ENCODE results near the gene FOXI2. TPM values are rescaled to one million over a fixed set of nuclear protein-coding genes. Genes with fewer than 3 reads are reported as not detected.

FOXI2 gene
- total and polyA plus RNA-seq, 7 experiments from 2014 or later: 0.24 TPM; not detected in 6

- DNase-seq: no peak
- POLR2A ChIA-PET: no interaction called here
- no peak overlapping the region for H3K4me3 Mint-ChIP-seq
Measured at GRCh38 chr10:127699311-127699710, 37.7 kb upstream of the FOXI2 start.

GRCh38 chr10:127702271-127702670 is 34.7 kb upstream of the FOXI2 start:
- no peaks in the 10 kb centered on the region for H3K36me3 ChIP-seq (ENCODE audit: control insufficient read depth in 2 of 3, insufficient read depth in 3 of 3, low read length in 3 of 3)
- H3K4me1 ChIP-seq (ENCODE audit: control insufficient read depth in 2 of 2, insufficient read depth in 2 of 2, low read length in 2 of 2): no peaks in the 10 kb centered on the region
- Mint-ChIP-seq H3K27me3 (peaks cover 0 to 36% (median 20%) of the 10 kb centered on the region in 5 donors), H3K4me1 (no peaks in the 10 kb centered on the region), H3K36me3 (no peaks in the 10 kb centered on the region), H3K27ac (no peak overlapping the region), H3K9me3 (peaks cover 0 to 11% (median 0%) of the 10 kb centered on the region in 11 donors), H3K4me3 (no peak overlapping the region)
- ChIA-PET POLR2A (no interaction called here), CTCF (no interaction called here)
- H3K27me3 ChIP-seq (ENCODE audit: control insufficient read depth in 2 of 2, insufficient read depth in 2 of 2, low read length in 2 of 2): no peaks in the 10 kb centered on the region
- no peak for ATAC-seq
- intact Hi-C loops (cut with micrococcal nuclease): no loop called here
- H3K4me3 ChIP-seq (ENCODE audit: low read length): no peak overlapping the region
- H3K27ac ChIP-seq (ENCODE audit: low read depth, low read length): no peak overlapping the region
- DNase-seq: no peak
- no peaks in the 10 kb centered on the region for H3K9me3 ChIP-seq (ENCODE audit: control insufficient read depth in 2 of 3, low read length in 3 of 3)

More at GRCh38 chr10:127699311-127699710, 37.7 kb upstream of the FOXI2 start:
- no peak overlapping the region for H3K4me3 ChIP-seq (ENCODE audit: low read length)
- intact Hi-C loops (cut with micrococcal nuclease): no loop called here
- Mint-ChIP-seq H3K9me3 (peaks cover 0 to 11% (median 0%) of the 10 kb centered on the region in 11 donors), H3K27me3 (peaks cover under 1 to 31% (median 17%) of the 10 kb centered on the region in 5 donors), H3K27ac (no peak overlapping the region), H3K36me3 (no peaks in the 10 kb centered on the region), H3K4me1 (no peaks in the 10 kb centered on the region)
- H3K9me3 ChIP-seq (ENCODE audit: control insufficient read depth in 2 of 3, low read length in 3 of 3): no peaks in the 10 kb centered on the region
- CTCF ChIA-PET: no interaction called here
- no peak overlapping the region for H3K27ac ChIP-seq (ENCODE audit: low read depth, low read length)
- H3K36me3 ChIP-seq (ENCODE audit: control insufficient read depth in 2 of 3, insufficient read depth in 3 of 3, low read length in 3 of 3): no peaks in the 10 kb centered on the region
- H3K27me3 ChIP-seq (ENCODE audit: control insufficient read depth in 2 of 2, insufficient read depth in 2 of 2, low read length in 2 of 2): no peaks in the 10 kb centered on the region
- ATAC-seq: no peak
- no peaks in the 10 kb centered on the region for H3K4me1 ChIP-seq (ENCODE audit: control insufficient read depth in 2 of 2, insufficient read depth in 2 of 2, low read length in 2 of 2)

- Histone ChIP-seq H3K9me3 (ENCODE audit: control insufficient read depth in 2 of 3, low read length in 3 of 3) (no peaks in the 10 kb centered on the region), H3K27me3 (ENCODE audit: control insufficient read depth in 2 of 2, insufficient read depth in 2 of 2, low read length in 2 of 2) (no peaks in the 10 kb centered on the region), H3K36me3 (ENCODE audit: control insufficient read depth in 2 of 3, insufficient read depth in 3 of 3, low read length in 3 of 3) (no peaks in the 10 kb centered on the region), H3K4me3 (ENCODE audit: low read length) (no peak overlapping the region), H3K4me1 (ENCODE audit: control insufficient read depth in 2 of 2, insufficient read depth in 2 of 2, low read length in 2 of 2) (no peaks in the 10 kb centered on the region), H3K27ac (ENCODE audit: low read depth, low read length) (no peak overlapping the region)
- DNase-seq: no peak
- intact Hi-C loops (cut with micrococcal nuclease): loop anchor here in 1 of 2 donors (1.0 kb wide), 1 partner anchor 296 kb away; no protein-coding TSS in a partner anchor
- Mint-ChIP-seq H3K36me3 (no peaks in the 10 kb centered on the region), H3K9me3 (peaks cover 0 to 3% (median 0%) of the 10 kb centered on the region in 11 donors), H3K27me3 (peaks cover 0 to 7% (median 4%) of the 10 kb centered on the region in 5 donors), H3K4me3 (no peak overlapping the region), H3K4me1 (no peaks in the 10 kb centered on the region), H3K27ac (no peak overlapping the region)
- ChIA-PET POLR2A (no interaction called here), CTCF (interaction anchor here (0.8 to 1.1 kb wide), 2 partner anchors 43 to 138 kb away, joined by 3 read pairs; no protein-coding TSS in a partner anchor)
- no peak for ATAC-seq
Measured at GRCh38 chr10:127715249-127715648, 21.7 kb upstream of the FOXI2 start.

- intact Hi-C loops (cut with micrococcal nuclease): loop anchor here in 1 of 2 donors (1.0 kb wide), 2 partner anchors 138 to 295 kb away; no protein-coding TSS in a partner anchor
- DNase-seq (peak in 1 of 9 donors; percentile 1), ATAC-seq (no peak)
- Mint-ChIP-seq H3K4me3 (no peak overlapping the region), H3K27ac (no peak overlapping the region), H3K36me3 (no peaks in the 10 kb centered on the region), H3K4me1 (no peaks in the 10 kb centered on the region), H3K9me3 (no peaks in the 10 kb centered on the region), H3K27me3 (peaks cover 0 to 7% (median 4%) of the 10 kb centered on the region in 5 donors)
- CTCF ChIA-PET: interaction anchor here (0.8 to 1.1 kb wide), 2 partner anchors 43 to 137 kb away, joined by 3 read pairs; no protein-coding TSS in a partner anchor
- Histone ChIP-seq H3K27ac (ENCODE audit: low read depth, low read length) (no peak overlapping the region), H3K27me3 (ENCODE audit: control insufficient read depth in 2 of 2, insufficient read depth in 2 of 2, low read length in 2 of 2) (no peaks in the 10 kb centered on the region), H3K4me1 (ENCODE audit: control insufficient read depth in 2 of 2, insufficient read depth in 2 of 2, low read length in 2 of 2) (no peaks in the 10 kb centered on the region), H3K36me3 (ENCODE audit: control insufficient read depth in 2 of 3, insufficient read depth in 3 of 3, low read length in 3 of 3) (no peaks in the 10 kb centered on the region), H3K4me3 (ENCODE audit: low read length) (no peak overlapping the region), H3K9me3 (ENCODE audit: control insufficient read depth in 2 of 3, low read length in 3 of 3) (no peaks in the 10 kb centered on the region)
- POLR2A ChIA-PET: no interaction called here
Measured at GRCh38 chr10:127715782-127716378, 21.1 kb upstream of the FOXI2 start.

GRCh38 chr10:127720142-127720541 is 16.8 kb upstream of the FOXI2 start:
- Mint-ChIP-seq H3K36me3 (peaks cover 0 to 5% (median 0%) of the 10 kb centered on the region in 5 donors), H3K4me1 (no peaks in the 10 kb centered on the region), H3K4me3 (no peak overlapping the region), H3K27me3 (peaks cover 6 to 25% (median 11%) of the 10 kb centered on the region in 5 donors), H3K9me3 (peaks cover 0 to 18% (median 2%) of the 10 kb centered on the region in 11 donors), H3K27ac (no peak overlapping the region)
- DNase-seq (no peak), ATAC-seq (no peak)
- ChIA-PET POLR2A (no interaction called here), CTCF (no interaction called here)
- Histone ChIP-seq H3K4me1 (ENCODE audit: control insufficient read depth in 2 of 2, insufficient read depth in 2 of 2, low read length in 2 of 2) (no peaks in the 10 kb centered on the region), H3K27ac (ENCODE audit: low read depth, low read length) (no peak overlapping the region), H3K4me3 (ENCODE audit: low read length) (no peak overlapping the region), H3K27me3 (ENCODE audit: control insufficient read depth in 2 of 2, insufficient read depth in 2 of 2, low read length in 2 of 2) (no peaks in the 10 kb centered on the region), H3K36me3 (ENCODE audit: control insufficient read depth in 2 of 3, insufficient read depth in 3 of 3, low read length in 3 of 3) (no peaks in the 10 kb centered on the region), H3K9me3 (ENCODE audit: control insufficient read depth in 2 of 3, low read length in 3 of 3) (no peaks in the 10 kb centered on the region)
- intact Hi-C loops (cut with micrococcal nuclease): no loop called here

GRCh38 chr10:127720903-127721302 is 16.1 kb upstream of the FOXI2 start:
- no peak overlapping the region for H3K27ac Mint-ChIP-seq
- DNase-seq (no peak), ATAC-seq (no peak)
- intact Hi-C loops (cut with micrococcal nuclease): no loop called here
- H3K4me1 ChIP-seq (ENCODE audit: control insufficient read depth in 2 of 2, insufficient read depth in 2 of 2, low read length in 2 of 2): no peaks in the 10 kb centered on the region
- H3K27me3 ChIP-seq (ENCODE audit: control insufficient read depth in 2 of 2, insufficient read depth in 2 of 2, low read length in 2 of 2): no peaks in the 10 kb centered on the region
- no peaks in the 10 kb centered on the region for H3K4me1 Mint-ChIP-seq
- H3K27me3 Mint-ChIP-seq: peaks cover 6 to 25% (median 13%) of the 10 kb centered on the region in 5 donors
- ChIA-PET POLR2A (no interaction called here), CTCF (no interaction called here)
- H3K4me3 Mint-ChIP-seq: no peak overlapping the region
- no peaks in the 10 kb centered on the region for H3K9me3 ChIP-seq (ENCODE audit: control insufficient read depth in 2 of 3, low read length in 3 of 3)
- peaks cover 0 to 18% (median 2%) of the 10 kb centered on the region in 11 donors for H3K9me3 Mint-ChIP-seq
- no peak overlapping the region for H3K4me3 ChIP-seq (ENCODE audit: low read length)
- no peak overlapping the region for H3K27ac ChIP-seq (ENCODE audit: low read depth, low read length)
- peaks cover 0 to 5% (median 0%) of the 10 kb centered on the region in 5 donors for H3K36me3 Mint-ChIP-seq
- no peaks in the 10 kb centered on the region for H3K36me3 ChIP-seq (ENCODE audit: control insufficient read depth in 2 of 3, insufficient read depth in 3 of 3, low read length in 3 of 3)

- H3K27ac ChIP-seq (ENCODE audit: low read depth, low read length): no peak overlapping the region
- peaks cover 0 to 6% (median 0%) of the 10 kb centered on the region in 11 donors for H3K9me3 Mint-ChIP-seq
- no peaks in the 10 kb centered on the region for H3K36me3 Mint-ChIP-seq
- no peaks in the 10 kb centered on the region for H3K4me1 ChIP-seq (ENCODE audit: control insufficient read depth in 2 of 2, insufficient read depth in 2 of 2, low read length in 2 of 2)
- DNase-seq (no peak), ATAC-seq (no peak)
- H3K27me3 Mint-ChIP-seq: peaks cover 32 to 48% (median 36%) of the 10 kb centered on the region in 5 donors
- H3K4me3 ChIP-seq (ENCODE audit: low read length): no peak overlapping the region
- no peaks in the 10 kb centered on the region for H3K27me3 ChIP-seq (ENCODE audit: control insufficient read depth in 2 of 2, insufficient read depth in 2 of 2, low read length in 2 of 2)
- H3K4me1 Mint-ChIP-seq: no peaks in the 10 kb centered on the region
- no peak overlapping the region for H3K27ac Mint-ChIP-seq
- H3K36me3 ChIP-seq (ENCODE audit: control insufficient read depth in 2 of 3, insufficient read depth in 3 of 3, low read length in 3 of 3): no peaks in the 10 kb centered on the region
- no peaks in the 10 kb centered on the region for H3K9me3 ChIP-seq (ENCODE audit: control insufficient read depth in 2 of 3, low read length in 3 of 3)
- CTCF ChIA-PET: no interaction called here
- intact Hi-C loops (cut with micrococcal nuclease): no loop called here
- H3K4me3 Mint-ChIP-seq: no peak overlapping the region
- POLR2A ChIA-PET: no interaction called here
Measured at GRCh38 chr10:127734753-127735152, 2.2 kb upstream of the FOXI2 start.
